Subcutaneous abdominal adipose tissue (tissue), 5 donors: Measurements from ENCODE around the gene OR6C76.

Experiments used
- H3K27ac ChIP-seq: one replicate; pipeline ENCODE4 v1.7.0; 2013; ENCODE audit warnings: low read depth, mild to moderate bottlenecking, inconsistent platforms, low read length, moderate library complexity
- H3K27me3 ChIP-seq, 5 donors: one replicate each; pipeline ENCODE4 v1.7.0; 2013; ENCODE audit warnings: low read length in 5 of 5, inconsistent platforms in 1 of 5; ENCODE audit not compliant: control insufficient read depth in 5 of 5, insufficient read depth in 4 of 5
- H3K36me3 ChIP-seq, 5 donors: one replicate each; pipeline ENCODE4 v1.7.0; 2013; ENCODE audit warnings: low read length in 5 of 5; ENCODE audit not compliant: control insufficient read depth in 5 of 5, insufficient read depth in 5 of 5
- H3K4me1 ChIP-seq, 5 donors: one replicate each; pipeline ENCODE4 v1.7.0; 2013; ENCODE audit warnings: low read length in 5 of 5, mild to moderate bottlenecking in 3 of 5, moderate library complexity in 1 of 5; ENCODE audit not compliant: control insufficient read depth in 5 of 5, insufficient read depth in 5 of 5
- H3K4me3 ChIP-seq, 5 donors: one replicate each; pipeline ENCODE4 v1.7.0; 2013; ENCODE audit warnings: low read length in 5 of 5, low read depth in 1 of 5
- H3K9ac ChIP-seq, 5 donors: one replicate each; pipeline ENCODE4 v1.7.0; 2013; ENCODE audit warnings: low read length in 5 of 5, mild to moderate bottlenecking in 4 of 5, moderate library complexity in 3 of 5
- H3K9me3 ChIP-seq, 5 donors: one replicate each; pipeline ENCODE4 v1.7.0; 2013; ENCODE audit warnings: low read length in 5 of 5; ENCODE audit not compliant: control insufficient read depth in 5 of 5
- donor health status: healthy.
- donor health status: healthy.
- donor health status: healthy.
- donor health status: healthy.
- donor health status: healthy.

Gene OR6C76

DNA sequence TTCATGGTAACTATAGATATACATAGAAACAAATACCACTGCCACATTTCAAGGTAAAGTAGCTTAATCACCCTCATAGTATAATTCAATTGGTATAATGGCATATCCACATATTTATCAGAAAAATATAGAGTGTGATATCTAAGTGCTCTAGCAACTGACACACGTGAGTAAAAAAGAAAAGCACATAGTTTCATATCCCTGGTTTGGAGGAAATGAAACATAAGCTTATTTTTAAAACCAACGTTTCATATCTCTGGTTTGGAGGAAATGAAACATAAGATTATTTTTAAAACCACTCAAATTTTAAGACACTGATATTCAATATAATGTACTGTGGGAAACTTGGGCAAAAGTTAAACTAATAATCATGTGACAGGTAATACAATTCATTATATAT is 41.8 kb downstream of the OR6C76 start:
- Histone ChIP-seq H3K9ac (no peak overlapping the region), H3K9me3 (no peaks in the 10 kb centered on the region), H3K4me3 (no peak overlapping the region), H3K4me1 (no peaks in the 10 kb centered on the region), H3K36me3 (no peaks in the 10 kb centered on the region), H3K27ac (no peak overlapping the region), H3K27me3 (no peaks in the 10 kb centered on the region)

DNA sequence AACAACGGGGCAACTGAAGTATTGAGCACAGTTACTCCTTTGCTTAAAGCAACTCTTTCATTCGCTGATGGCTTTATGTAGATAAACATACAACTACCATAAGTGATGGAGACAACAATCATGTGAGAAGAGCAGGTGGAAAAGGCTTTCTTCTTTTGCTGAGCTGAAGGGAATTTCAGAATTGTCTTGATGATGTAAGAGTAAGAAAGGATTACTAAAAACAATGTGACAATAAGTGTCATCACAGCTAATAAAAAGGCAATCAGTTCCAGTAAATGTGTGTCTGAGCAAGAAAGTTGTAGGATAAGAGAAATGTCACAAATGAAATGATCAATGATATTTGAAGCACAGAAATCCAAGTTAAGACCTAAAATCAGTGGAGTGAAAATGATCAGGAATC is 43.2 kb downstream of the OR6C76 start:
- H3K36me3 ChIP-seq = no peaks in the 10 kb centered on the region

GRCh38 chr12:55470088-55470829 is 44.2 kb downstream of the OR6C76 start, which contains the start of gene OR6C70:
OR6C70 (minus strand) TSS chr12:55470138; CDS start chr12:55470138, 0 bp downstream.
- no peaks in the 10 kb centered on the region for H3K36me3 ChIP-seq
- H3K9ac ChIP-seq = no peak within 1 kb of the TSS
- H3K4me1 ChIP-seq = no peaks in the 10 kb centered on the region
- no peak within 1 kb of the TSS for H3K27ac ChIP-seq
- H3K27me3 ChIP-seq = no peaks in the 10 kb centered on the region
- no peak within 1 kb of the TSS for H3K4me3 ChIP-seq
- H3K9me3 ChIP-seq = no peaks in the 10 kb centered on the region

More for the DNA sequence above, 43.2 kb downstream of the OR6C76 start:
- H3K27ac ChIP-seq = no peak overlapping the region
- H3K4me1 ChIP-seq = no peaks in the 10 kb centered on the region
- no peaks in the 10 kb centered on the region for H3K9me3 ChIP-seq
- no peak overlapping the region for H3K9ac ChIP-seq
- no peaks in the 10 kb centered on the region for H3K27me3 ChIP-seq
- H3K4me3 ChIP-seq = no peak overlapping the region

DNA sequence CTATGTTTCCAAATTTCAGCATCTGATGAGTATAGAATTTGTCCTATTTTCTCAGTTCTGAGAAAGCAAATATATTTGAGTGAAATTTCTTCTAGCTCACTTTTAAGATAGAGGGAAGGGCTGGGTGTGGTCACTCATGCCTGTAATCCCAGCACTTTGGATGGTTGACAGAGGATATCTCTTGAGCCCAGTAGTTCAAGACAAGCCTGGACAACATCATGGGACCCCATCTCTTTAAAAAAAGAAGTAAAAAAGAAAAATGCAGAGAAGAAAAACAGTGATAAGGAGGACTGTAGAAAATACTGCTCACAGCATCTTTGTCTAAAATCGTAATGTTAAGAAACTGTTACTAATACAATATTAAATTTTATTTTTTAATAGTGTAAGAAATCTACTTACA is 46.2 kb downstream of the OR6C76 start:
- H3K4me1 ChIP-seq = no peaks in the 10 kb centered on the region
- H3K4me3 ChIP-seq = no peak overlapping the region
- H3K9me3 ChIP-seq = no peaks in the 10 kb centered on the region
- no peak overlapping the region for H3K27ac ChIP-seq
- no peaks in the 10 kb centered on the region for H3K27me3 ChIP-seq
- no peaks in the 10 kb centered on the region for H3K36me3 ChIP-seq
- no peak overlapping the region for H3K9ac ChIP-seq
